HEK293T (cell line): Measurements from ENCODE around the gene TDRD1.

Source experiments
- ARNT ChIP-seq: fragments of 450-650 bp; IDR thresholded peaks from 2 replicates; pipeline ENCODE4 v1.6.1; 2017; ENCODE audit warnings: mild to moderate bottlenecking
- SP1 ChIP-seq: fragments of 450-650 bp; IDR thresholded peaks from 2 replicates; pipeline ENCODE4 v1.6.1; 2017
- SUZ12 ChIP-seq: fragments of 450-650 bp; IDR thresholded peaks from 2 replicates; pipeline ENCODE4 v1.6.1; 2016; ENCODE audit warnings: mild to moderate bottlenecking
- TARDBP ChIP-seq: fragments of 450-650 bp; IDR thresholded peaks from 2 replicates; pipeline ENCODE4 v1.6.1; 2016
- ZNF384 ChIP-seq: fragments of 450-650 bp; IDR thresholded peaks from 2 replicates; pipeline ENCODE4 v1.6.1; 2016

DNA sequence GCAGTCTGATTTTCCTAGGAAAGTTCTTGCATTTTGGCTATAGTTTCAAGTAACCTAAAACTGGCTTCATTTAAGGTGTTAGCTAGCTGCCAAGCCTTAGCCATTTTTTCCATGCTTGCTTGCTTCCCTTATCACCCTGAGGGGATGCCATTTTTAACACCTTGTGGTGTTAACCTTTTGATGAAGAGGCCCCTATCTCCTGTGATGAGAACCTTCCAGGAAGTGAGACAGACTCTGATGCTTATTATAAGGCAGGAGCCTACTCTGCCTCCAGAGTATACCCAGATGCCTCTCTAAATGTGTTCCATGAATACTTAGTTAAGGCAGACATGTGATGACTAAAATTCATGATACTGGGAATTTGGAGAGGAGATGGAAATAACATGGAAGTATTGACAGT lies 55.0 kb downstream of the TDRD1 start:
- TF ChIP-seq SUZ12 (no peak), SP1 (no peak), ZNF384 (no peak), ARNT (no peak), TARDBP (no peak)
